ENCODE data around the gene GCSH.
"Not testable (repeated sequence)": the region's sequence is repeated elsewhere in the genome, so short reads cannot be mapped to it uniquely, and the experiment has no call there.

The GCSH gene

GRCh38 chr16:81095953-81096714, at the start of gene GCSH:
Gene GCSH, minus strand, starts transcription at chr16:81096395. Its CDS starts 117 bp downstream, at chr16:81096278.
- peak; percentile 100 for DNase-seq (ENCODE audit: low spot score)

- no peak for DNase-seq (ENCODE audit: low spot score)
Observed at GRCh38 chr16:81143921-81144471, 47.8 kb upstream of the GCSH start.

- DNase-seq (ENCODE audit: low spot score): no peak
Observed at GRCh38 chr16:81142864-81143263, 46.7 kb upstream of the GCSH start.

GRCh38 chr16:81140930-81141780, 45.0 kb upstream of the GCSH start:
- no peak for DNase-seq (ENCODE audit: low spot score)

- DNase-seq (ENCODE audit: low spot score): no peak
Observed at GRCh38 chr16:81138831-81139557, 42.8 kb upstream of the GCSH start.

GRCh38 chr16:81137754-81138153, 41.6 kb upstream of the GCSH start:
- DNase-seq (ENCODE audit: low spot score): no peak

GRCh38 chr16:81136390-81137335, 40.5 kb upstream of the GCSH start:
- peak; percentile 74 for DNase-seq (ENCODE audit: low spot score)

- no peak for DNase-seq (ENCODE audit: low spot score)
Observed at GRCh38 chr16:81130126-81130525, 33.9 kb upstream of the GCSH start.

GRCh38 chr16:81128726-81129524, 32.7 kb upstream of the GCSH start:
- no peak for DNase-seq (ENCODE audit: low spot score)

- no peak for DNase-seq (ENCODE audit: low spot score)
Observed at GRCh38 chr16:81127051-81127450, 30.9 kb upstream of the GCSH start.

- no peak for DNase-seq (ENCODE audit: low spot score)
Observed at GRCh38 chr16:81123092-81123852, 27.1 kb upstream of the GCSH start.

- DNase-seq (ENCODE audit: low spot score): no peak
Observed at GRCh38 chr16:81121474-81121990, 25.3 kb upstream of the GCSH start.

GRCh38 chr16:81117436-81117835, 21.2 kb upstream of the GCSH start:
- no peak for DNase-seq (ENCODE audit: low spot score)

GRCh38 chr16:81116285-81116684, 20.1 kb upstream of the GCSH start:
- no peak for DNase-seq (ENCODE audit: low spot score)

- no peak for DNase-seq (ENCODE audit: low spot score)
Observed at GRCh38 chr16:81112453-81112852, 16.3 kb upstream of the GCSH start.

- not testable (repeated sequence) for DNase-seq (ENCODE audit: low spot score)
Observed at GRCh38 chr16:81109274-81109673, 13.1 kb upstream of the GCSH start.

- no peak for DNase-seq (ENCODE audit: low spot score)
Observed at GRCh38 chr16:81107511-81107910, 11.3 kb upstream of the GCSH start.

GRCh38 chr16:81106826-81107503, 10.8 kb upstream of the GCSH start:
- no peak for DNase-seq (ENCODE audit: low spot score)

- no peak for DNase-seq (ENCODE audit: low spot score)
Observed at GRCh38 chr16:81105946-81106345, 9.8 kb upstream of the GCSH start.
